Gastroesophageal sphincter (tissue), 4 donors: ENCODE measurements around the gene KCNK4. TPM values are rescaled to one million over a fixed set of nuclear protein-coding genes. Genes with fewer than 3 reads are reported as not detected.

Experiments
- ATAC-seq: fragments of 150-250 bp; one replicate; pipeline ENCODE4 v1.9.1; 2016; ENCODE audit warnings: mild to moderate bottlenecking, moderate library complexity
- H3K27ac ChIP-seq, 4 donors: fragments of 200-600 bp; sonication (generic) in 3 of 4; 1 replicate in 3 of 4; 2 replicates in 1 of 4; pipeline ENCODE4 v1.5.1; 2016 to 2019
- H3K27me3 ChIP-seq: fragments of 200-600 bp; sonication (generic); one replicate; pipeline ENCODE4 v1.5.1; 2019
- H3K36me3 ChIP-seq, 2 donors: fragments of 200-600 bp; sonication (generic); one replicate each; pipeline ENCODE4 v1.5.1; 2019; ENCODE audit warnings: control low read depth in 1 of 2
- H3K4me1 ChIP-seq, 3 donors: fragments of 200-600 bp; sonication (generic); 1 replicate in 2 of 3; 2 replicates in 1 of 3; pipeline ENCODE4 v1.5.1; 2016 to 2019; ENCODE audit warnings: control low read depth in 2 of 3
- H3K4me3 ChIP-seq, 2 donors: fragments of 200-600 bp; sonication (generic); one replicate each; pipeline ENCODE4 v1.5.1; 2019; ENCODE audit warnings: mild to moderate bottlenecking in 1 of 2, moderate library complexity in 1 of 2
- H3K9me3 ChIP-seq, 3 donors: fragments of 200-600 bp; sonication (generic); one replicate each; pipeline ENCODE4 v1.5.1; 2017 to 2019; ENCODE audit warnings: control low read depth in 2 of 3
- CTCF ChIP-seq, 4 experiments: fragments of 200-600 bp in 2 of 4; fragments of 450-650 bp in 2 of 4; sonication (generic) in 1 of 4; IDR thresholded peaks; one replicate each; pipeline ENCODE4 v1.5.1; 2017 to 2019; ENCODE audit warnings: antibody characterized with exemption in 4 of 4, mild to moderate bottlenecking in 2 of 4, moderate library complexity in 2 of 4
- EP300 ChIP-seq: sonication (generic); formaldehyde crosslinking; IDR thresholded peaks from one replicate; pipeline ENCODE4 v1.6.1; 2017; ENCODE audit warnings: antibody characterized with exemption, mild to moderate bottlenecking
- POLR2A ChIP-seq, 2 donors: fragments of 450-650 bp; IDR thresholded peaks; one replicate each; pipeline ENCODE4 v1.6.1; 2017; ENCODE audit warnings: antibody characterized with exemption in 2 of 2, mild to moderate bottlenecking in 2 of 2, moderate library complexity in 1 of 2
- POLR2AphosphoS5 ChIP-seq: sonication (generic); formaldehyde crosslinking; IDR thresholded peaks from one replicate; pipeline ENCODE4 v1.6.1; 2017; ENCODE audit warnings: antibody characterized with exemption
- WGBS, 2 donors: methylation state at CpG; one replicate each; pipeline ENCODE4 v1.1.5; 2018; ENCODE audit warnings: low coverage in 1 of 2; 5-methylcytosine and 5-hydroxymethylcytosine counted together
- total RNA-seq, 4 donors: library from RNA; depleted of rRNA; stranded (reverse); fragments of >200 nt; gene quantifications; one replicate each; pipeline ENCODE4 v1.1.0, GENCODE V29; 2016

Gene KCNK4
- total RNA-seq, 4 donors from 2014 or later, result 0.31 TPM; not detected in 3

GRCh38 chr11:64262271-64263002, 28.7 kb upstream of the KCNK4 start:
- no peak overlapping the region for H3K27ac ChIP-seq
- 100% methylated on average over 2 of the region's 42 CpGs; no CpG with 5 or more reads in 1 of the 2 donors for WGBS, 2 donors
- ATAC-seq, result no peak
- no peaks in the 10 kb centered on the region for H3K27me3 ChIP-seq
- H3K9me3 ChIP-seq, result no peaks in the 10 kb centered on the region
- TF ChIP-seq EP300 (no peak), POLR2A (IDR thresholded peaks at IDR 0.05) (no peak), CTCF (IDR thresholded peaks at IDR 0.05) (no peak), POLR2AphosphoS5 (no peak)
- H3K36me3 ChIP-seq, result peaks cover 0 to 97% of the 10 kb centered on the region in 2 donors
- no peak overlapping the region for H3K4me3 ChIP-seq
- peaks cover 0 to 5% (median 0%) of the 10 kb centered on the region in 3 donors for H3K4me1 ChIP-seq

- no peak for ATAC-seq
- TF ChIP-seq EP300 (no peak), CTCF (IDR thresholded peaks at IDR 0.05) (no peak), POLR2AphosphoS5 (no peak), POLR2A (IDR thresholded peaks at IDR 0.05) (no peak)
- 62% methylated on average over 8 of the region's 29 CpGs; no CpG with 5 or more reads in 1 of the 2 donors for WGBS, 2 donors
- Histone ChIP-seq H3K4me3 (no peak overlapping the region), H3K36me3 (peaks cover 0 to 89% of the 10 kb centered on the region in 2 donors), H3K4me1 (peaks cover 0 to 13% (median 7%) of the 10 kb centered on the region in 3 donors), H3K27me3 (no peaks in the 10 kb centered on the region), H3K9me3 (no peaks in the 10 kb centered on the region), H3K27ac (no peak overlapping the region)
Measured at GRCh38 chr11:64263021-64263946, 27.8 kb upstream of the KCNK4 start.

GRCh38 chr11:64263947-64264317, 27.2 kb upstream of the KCNK4 start:
- peaks cover 0 to 20% (median 14%) of the 10 kb centered on the region in 3 donors for H3K4me1 ChIP-seq
- H3K9me3 ChIP-seq, result no peaks in the 10 kb centered on the region
- ATAC-seq, result no peak
- TF ChIP-seq POLR2AphosphoS5 (no peak), EP300 (no peak), POLR2A (IDR thresholded peaks at IDR 0.05) (no peak), CTCF (IDR thresholded peaks at IDR 0.05) (no peak)
- peaks cover 0 to 83% of the 10 kb centered on the region in 2 donors for H3K36me3 ChIP-seq
- no peaks in the 10 kb centered on the region for H3K27me3 ChIP-seq
- H3K4me3 ChIP-seq, result no peak overlapping the region
- 100% methylated on average over 1 of the region's 8 CpGs; no CpG with 5 or more reads in 1 of the 2 donors for WGBS, 2 donors
- no peak overlapping the region for H3K27ac ChIP-seq

GRCh38 chr11:64264371-64264852, 26.7 kb upstream of the KCNK4 start:
- H3K36me3 ChIP-seq, result peaks cover 0 to 78% of the 10 kb centered on the region in 2 donors
- peaks cover 0 to 23% (median 14%) of the 10 kb centered on the region in 3 donors for H3K4me1 ChIP-seq
- no peak overlapping the region for H3K4me3 ChIP-seq
- no peak overlapping the region for H3K27ac ChIP-seq
- TF ChIP-seq POLR2A (IDR thresholded peaks at IDR 0.05) (no peak), EP300 (no peak), CTCF (IDR thresholded peaks at IDR 0.05) (no peak), POLR2AphosphoS5 (no peak)
- WGBS, 2 donors, result 83% methylated on average over 1 of the region's 10 CpGs; no CpG with 5 or more reads in 1 of the 2 donors
- H3K9me3 ChIP-seq, result no peaks in the 10 kb centered on the region
- ATAC-seq, result no peak
- no peaks in the 10 kb centered on the region for H3K27me3 ChIP-seq
